ENCODE measurements around the gene RBM33.

Gene RBM33

DNA sequence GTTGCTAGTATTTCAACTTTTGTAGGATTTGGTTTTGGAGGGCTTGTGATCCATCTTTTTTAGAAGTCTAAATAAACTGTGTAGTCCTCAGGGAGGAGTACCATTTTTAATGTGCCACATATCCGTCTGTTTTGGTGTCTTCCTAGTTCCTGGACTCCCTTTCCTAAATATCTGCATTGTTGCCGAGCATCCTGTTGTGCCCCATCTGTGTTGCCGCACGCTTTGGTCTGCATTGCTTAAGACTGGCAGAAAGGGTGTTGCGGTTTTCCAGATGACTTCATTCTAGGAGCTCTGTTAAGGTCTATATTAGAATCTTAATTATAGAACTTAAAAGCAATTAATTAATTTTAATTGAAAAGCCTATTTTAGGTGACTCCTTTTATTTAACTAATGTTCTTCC, 49.4 kb downstream of the RBM33 start:
- no peak for DNase-seq

DNA sequence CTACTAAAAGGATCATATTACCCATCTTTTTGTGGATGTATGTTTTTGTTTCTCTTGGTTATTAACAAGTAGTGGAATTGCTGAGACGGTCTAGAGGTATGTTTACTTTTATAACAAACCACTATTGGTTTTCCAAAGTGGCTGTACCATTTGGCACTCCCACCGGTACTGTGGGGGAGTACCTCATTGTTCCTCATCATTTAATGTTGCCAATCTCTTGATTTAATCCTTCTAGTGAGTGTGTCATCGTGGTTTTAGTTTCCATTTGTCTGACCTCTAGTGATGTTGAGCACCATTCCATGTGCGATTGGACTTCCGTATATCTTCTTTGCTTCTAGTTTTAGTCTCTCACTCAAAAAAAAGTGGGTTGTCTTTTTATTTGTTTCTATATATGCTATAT, 50.4 kb downstream of the RBM33 start:
- DNase-seq, result no peak

DNA sequence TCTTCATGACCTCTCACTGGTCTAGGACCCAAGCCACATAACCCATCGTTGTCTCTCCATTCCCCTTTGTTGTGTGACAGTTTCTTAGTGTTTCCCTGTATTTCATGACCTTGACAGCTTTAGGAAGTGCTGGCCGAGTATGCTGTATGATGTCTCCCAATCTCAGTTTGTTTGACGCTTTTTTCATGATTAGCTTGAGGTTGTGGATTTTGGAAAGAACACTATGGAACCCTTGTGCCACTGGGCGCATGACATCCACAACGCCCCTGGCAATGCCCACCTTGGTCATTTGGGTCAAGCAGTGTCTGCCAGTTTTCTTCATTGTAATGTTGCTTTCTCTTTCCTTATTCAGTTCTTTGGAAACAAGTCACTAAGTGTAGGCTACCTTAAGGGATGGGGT, 52.3 kb downstream of the RBM33 start:
- no peak for DNase-seq

DNA sequence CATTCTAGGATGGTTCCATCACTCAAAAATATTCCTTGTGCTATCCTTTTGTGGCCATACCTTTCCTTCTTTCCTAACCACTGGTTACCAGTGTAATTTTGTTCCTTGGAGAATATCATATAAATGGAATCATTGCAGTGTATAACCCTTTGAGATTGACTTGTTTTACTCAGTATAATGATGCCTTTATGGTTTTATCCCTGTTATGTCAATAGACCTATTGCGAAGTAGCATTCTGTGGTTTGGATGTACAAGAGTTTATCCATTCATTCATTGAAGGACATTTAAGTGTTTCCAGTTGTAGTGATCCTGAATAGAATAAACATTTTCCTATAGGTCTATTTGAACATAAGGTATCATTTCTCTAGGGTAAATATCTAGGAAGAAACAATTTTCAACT, 54.2 kb downstream of the RBM33 start:
- DNase-seq, result no peak

GRCh38 chr7:155699180-155699579, 54.7 kb downstream of the RBM33 start:
- no peak for DNase-seq

DNA sequence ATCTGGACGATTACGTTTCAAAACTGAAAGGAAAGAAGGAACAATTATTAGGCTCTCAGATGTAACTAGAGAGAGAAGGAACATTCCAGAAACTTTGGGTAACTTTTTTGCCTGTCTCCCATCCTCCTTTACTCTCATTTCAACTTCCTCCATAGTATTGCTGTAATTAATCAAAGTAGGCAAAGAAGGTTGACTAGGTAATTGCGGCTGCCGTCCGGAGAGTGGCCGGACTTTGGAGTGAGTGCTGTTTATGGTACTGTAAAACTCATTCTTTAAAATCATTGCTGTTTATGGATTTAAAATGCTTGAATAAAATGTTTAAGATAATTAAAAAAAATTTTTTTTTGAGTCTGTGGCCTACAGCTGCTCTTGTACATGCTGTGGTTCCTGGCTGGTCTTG, 56.4 kb downstream of the RBM33 start:
- no peak for DNase-seq

DNA sequence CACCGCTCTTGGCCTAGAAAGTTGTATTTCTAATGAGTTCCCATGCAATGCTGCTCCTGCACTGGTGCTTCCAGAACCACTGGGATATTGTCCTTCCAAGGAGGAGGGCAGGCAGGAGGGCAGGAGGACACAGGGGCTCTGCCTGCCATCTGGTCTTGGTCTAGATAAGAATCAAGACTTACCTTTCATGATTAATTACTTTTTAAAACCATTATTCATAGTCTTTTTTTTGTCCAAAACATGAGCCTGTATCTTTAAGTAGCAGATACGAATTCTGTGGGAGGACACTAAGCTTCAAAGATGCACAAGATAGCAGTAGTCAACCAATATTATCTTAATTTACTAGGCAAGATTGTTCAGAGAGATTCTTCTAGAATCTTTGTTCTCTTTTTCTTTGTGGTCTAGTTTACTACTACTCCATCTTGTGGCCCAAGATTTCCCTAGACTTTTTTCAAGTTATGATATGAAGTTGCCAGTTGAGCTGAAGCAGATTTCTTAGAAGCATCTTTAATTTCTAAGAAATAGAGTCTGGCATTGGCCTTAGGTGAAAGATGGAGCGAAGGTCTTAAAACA, 57.6 kb downstream of the RBM33 start:
- no peak for DNase-seq

DNA sequence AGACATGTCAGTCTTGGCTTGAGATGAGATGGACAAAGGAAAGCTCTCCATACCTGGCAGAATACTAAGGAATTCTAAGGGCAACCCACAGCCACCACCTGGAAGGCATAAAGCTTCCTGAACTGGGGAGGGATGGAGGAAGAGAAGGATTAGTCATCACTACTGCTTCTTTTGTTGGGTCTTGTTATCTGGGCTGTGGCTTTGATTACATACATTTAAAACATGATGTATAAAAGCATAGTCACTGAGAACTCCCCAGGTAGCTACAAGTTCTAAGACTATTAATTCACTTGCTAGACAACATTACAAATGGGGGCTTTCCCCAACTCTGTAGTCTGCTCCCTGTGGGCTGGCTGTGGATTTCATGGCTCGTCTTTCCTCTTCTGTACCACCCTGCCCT, 58.2 kb downstream of the RBM33 start:
- DNase-seq, result no peak

GRCh38 chr7:155705623-155706360, 61.3 kb downstream of the RBM33 start:
- no peak for DNase-seq

DNA sequence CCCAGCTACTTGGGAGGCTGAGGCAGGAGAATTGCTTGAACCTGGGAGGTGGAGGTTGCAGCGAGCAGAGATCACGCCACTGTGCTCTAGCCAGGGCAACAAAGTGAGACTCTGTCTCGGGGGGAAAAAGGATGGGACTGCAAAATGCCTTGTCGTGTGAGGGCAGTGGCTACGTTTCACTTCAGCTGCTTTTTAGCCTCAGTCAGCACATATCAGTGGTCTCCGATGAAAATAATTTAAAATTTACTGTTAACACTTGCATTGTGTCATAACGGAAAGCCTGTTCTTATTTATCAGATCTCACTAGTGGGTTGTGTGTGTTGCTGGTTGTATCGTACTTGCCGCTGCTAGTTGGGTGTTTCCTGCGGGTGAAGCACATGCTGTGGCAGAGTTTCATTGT, 61.9 kb downstream of the RBM33 start:
- DNase-seq, result no peak

GRCh38 chr7:155709453-155709852, 65.0 kb downstream of the RBM33 start:
- DNase-seq, result no peak

DNA sequence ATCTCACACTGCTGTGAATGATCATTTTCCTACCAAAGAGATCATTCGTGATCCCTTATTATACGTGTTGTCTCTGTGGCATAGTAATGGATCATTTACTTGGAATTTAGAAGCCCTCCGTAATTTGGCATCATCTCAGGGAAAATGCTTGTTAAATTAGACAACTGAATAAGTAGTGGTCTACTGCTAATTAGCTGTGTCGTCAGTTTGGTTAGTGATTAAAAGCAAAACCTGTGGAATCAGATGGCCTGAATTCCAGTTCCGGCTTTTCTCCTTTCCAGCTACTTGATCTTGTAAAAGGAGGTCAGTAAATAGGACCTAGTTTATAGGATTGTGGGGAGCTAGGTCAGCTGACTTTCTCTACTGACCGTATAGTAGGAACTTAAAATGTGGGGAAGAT, 65.6 kb downstream of the RBM33 start:
- no peak for DNase-seq

DNA sequence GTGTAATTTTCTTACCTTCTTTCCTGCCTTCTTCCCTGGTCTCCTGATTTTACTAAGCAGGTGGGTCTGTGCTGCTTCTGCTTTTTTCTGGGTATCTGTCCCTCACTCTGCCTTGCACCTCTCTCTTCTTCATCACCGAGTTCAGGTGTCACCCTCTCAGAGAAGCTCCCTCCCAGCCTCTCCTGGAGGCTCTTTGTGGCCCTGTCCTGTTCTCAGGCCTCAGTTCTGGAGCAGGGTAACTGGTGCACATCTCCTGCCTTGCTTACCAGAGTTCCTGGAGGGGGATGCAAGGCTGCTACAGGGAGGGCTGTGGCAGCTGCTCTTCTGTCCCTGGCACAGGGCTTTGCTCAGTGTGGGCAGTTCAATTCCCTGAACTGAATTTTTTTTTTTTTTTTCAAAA, 66.1 kb downstream of the RBM33 start:
- DNase-seq, result no peak

- no peak for DNase-seq
These were observed 66.6 kb downstream of the RBM33 start for GRCh38 chr7:155711081-155711480.

GRCh38 chr7:155713384-155713783, 68.9 kb downstream of the RBM33 start:
- DNase-seq, result no peak

- no peak for DNase-seq
These were observed 70.2 kb downstream of the RBM33 start for GRCh38 chr7:155714702-155715101.

- no peak for DNase-seq
These were observed 70.8 kb downstream of the RBM33 start for GRCh38 chr7:155715111-155715805.

DNA sequence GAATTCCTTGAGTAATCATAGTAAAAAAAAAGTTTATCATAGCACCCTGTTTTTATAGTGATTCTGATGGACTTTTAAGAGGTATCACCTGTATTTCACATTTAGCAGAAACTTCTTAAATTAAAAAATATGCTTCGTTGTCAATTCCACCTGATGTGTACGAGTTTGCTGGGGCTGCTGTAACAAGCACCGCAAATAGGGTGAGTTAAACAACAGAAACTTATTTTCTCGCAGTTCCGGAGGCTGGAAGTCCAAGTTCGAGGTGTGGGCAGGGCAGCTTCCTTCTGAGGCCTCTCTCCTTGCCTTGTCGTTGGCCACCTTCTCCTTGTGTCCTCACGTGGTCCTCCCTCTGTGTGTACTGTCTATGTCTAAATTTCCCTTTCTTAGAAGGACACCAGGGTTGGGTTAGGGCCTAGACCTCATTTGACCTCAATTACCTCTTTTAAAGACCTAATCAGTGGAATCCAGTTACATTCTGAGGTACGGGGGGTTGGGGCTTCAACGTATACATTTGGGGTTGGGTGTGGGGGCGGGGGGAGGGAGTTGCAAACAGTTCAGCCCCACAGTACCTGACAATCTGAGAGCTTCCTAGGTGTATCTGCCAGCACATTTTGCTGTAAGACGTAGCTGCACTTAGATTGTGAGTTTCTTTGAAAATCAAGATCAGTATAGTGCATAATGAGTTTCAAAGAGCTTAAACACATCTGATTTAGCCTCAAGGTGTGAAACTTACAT, 72.7 kb downstream of the RBM33 start:
- DNase-seq, result no peak

DNA sequence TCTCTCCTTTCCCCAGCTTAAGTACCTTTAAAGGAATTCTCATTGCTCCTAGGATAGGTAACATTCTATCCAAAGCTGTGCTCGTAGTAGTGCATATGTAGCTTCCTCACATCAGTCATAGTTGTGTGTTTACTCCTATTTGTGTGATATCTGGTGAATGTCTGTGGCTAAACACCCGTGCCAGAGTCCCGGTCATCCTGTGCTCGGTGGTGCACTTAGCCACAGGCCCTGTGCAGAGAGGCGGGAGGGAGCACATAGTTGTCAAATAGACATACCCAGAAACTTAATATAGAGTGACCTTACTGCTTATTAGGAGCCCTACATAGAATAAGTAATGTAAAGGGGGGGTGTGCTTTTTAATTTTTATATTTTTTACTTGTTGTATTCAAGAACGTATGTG, 76.6 kb downstream of the RBM33 start:
- no peak for DNase-seq

DNA sequence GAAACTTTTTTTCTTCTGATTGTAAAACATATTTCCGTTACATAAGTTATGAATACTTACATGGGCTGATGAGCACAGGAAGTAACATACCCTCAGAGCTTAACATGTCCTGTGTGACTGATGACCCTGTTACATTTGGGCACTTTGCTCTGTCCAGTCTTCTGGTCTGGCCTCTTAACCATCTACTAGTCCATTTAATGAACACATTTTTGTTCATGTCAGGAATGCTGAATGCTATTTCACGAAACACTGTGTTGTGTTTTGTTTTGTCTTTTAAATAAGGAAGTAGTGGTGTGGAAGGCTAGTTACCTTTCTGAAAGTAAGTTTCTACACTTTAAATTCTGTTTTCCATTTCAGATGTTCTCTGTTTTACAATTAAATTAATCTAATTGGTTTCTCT, 77.7 kb downstream of the RBM33 start:
- no peak for DNase-seq

GRCh38 chr7:155722936-155723335, 78.5 kb downstream of the RBM33 start:
- DNase-seq, result no peak

DNA sequence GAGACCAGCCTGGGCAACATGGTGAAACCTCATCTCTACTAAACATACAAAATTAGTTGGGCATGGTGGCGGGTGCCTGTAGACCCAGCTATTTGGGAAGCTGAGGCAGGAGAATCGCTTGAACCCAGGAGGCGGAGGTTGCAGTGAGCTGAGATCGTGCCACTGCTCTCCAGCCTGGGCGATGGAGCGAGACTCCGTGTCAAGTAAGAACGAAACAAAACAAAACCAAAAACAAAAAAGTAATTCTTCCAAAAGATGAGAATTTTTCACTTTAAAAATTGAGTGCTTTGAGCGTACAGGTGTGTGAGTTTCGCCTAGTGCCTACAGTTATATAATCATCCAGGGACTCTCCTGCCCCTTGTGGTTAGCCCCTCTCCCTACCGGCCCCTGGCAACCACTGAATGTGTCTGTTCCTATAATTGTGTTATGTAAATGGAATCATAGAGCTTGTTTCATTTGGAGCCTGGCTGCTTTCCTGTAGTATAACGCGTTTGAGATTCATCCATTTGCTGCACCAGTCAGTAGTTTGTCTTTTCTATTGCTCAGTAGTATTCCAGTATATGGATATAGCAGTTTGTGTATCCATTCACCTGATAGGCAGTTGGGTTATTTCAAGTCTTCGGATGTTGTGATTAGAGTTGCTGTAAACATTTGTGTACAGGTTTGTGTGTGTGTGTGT, 80.0 kb downstream of the RBM33 start:
- DNase-seq, result no peak

DNA sequence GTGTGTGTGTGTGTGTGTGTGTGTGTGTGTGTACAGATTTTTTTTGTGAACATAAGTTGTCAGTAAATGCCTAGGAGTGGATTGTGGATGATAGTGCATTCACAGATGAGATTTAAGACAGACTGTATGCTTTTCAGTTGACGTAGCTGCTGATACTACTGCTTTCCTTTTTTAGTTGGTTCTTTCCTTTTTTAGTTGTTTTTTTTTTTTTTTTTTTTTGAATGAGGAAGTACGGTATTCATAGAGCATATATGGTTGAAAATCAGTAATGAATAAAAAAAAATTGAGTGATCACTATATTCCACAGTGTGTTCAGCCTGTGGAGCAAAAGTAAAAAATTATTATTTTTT, 80.5 kb downstream of the RBM33 start:
- DNase-seq, result no peak
